ENCODE results near the gene PIGH.

Gene PIGH

DNA sequence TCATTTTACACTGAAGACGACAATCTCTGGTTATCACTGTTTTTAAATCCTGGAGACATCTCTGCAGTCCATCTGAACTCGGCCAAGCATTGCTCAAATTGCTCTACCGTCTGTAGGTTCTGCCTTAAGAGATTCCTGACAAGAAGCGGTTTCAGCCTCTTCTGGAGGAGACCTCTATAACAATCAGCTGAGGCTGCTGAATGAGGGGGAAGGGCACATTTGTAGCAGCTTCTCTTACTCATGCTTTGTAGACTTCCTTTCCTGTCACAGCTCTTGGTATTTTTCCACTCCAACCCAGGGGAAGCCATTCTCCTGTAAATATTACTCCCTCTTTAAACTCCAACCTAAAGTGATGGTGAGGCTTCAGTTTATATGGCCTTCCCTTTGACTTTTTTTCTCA lies 22.6 kb upstream of the PIGH start:
- H3K27ac ChIP-seq = peak overlapping the region; percentile 34; the same call in 1 of the 2 replicates

DNA sequence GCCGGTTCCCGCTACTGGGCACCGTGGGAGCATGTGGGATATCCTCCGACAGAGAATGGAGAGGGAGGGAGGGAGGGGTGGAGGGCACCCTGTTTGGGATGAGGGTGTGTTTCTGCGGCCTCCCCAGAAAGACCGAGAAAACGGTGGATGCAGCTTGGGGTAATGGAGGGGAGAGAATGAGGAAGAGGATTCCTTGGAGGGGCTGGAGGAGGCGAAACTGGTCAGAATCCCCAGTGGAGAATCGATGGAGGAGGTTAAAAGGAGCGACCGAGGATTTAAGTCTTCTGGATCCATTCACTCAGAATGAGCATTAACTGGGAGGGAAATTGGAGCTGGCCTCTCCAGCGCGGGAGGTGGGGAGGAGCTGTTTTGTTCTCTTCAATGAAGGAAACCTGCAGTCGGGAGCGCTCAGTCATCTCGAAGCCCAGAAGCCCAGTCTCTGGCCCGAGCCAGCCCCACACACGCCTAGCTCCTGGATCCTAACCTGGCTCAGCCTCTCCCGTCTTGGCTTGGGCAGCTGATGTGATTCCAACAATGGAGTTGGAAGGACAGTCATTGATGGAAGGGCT lies 20.2 kb upstream of the PIGH start:
- TF ChIP-seq, protein P1, sequence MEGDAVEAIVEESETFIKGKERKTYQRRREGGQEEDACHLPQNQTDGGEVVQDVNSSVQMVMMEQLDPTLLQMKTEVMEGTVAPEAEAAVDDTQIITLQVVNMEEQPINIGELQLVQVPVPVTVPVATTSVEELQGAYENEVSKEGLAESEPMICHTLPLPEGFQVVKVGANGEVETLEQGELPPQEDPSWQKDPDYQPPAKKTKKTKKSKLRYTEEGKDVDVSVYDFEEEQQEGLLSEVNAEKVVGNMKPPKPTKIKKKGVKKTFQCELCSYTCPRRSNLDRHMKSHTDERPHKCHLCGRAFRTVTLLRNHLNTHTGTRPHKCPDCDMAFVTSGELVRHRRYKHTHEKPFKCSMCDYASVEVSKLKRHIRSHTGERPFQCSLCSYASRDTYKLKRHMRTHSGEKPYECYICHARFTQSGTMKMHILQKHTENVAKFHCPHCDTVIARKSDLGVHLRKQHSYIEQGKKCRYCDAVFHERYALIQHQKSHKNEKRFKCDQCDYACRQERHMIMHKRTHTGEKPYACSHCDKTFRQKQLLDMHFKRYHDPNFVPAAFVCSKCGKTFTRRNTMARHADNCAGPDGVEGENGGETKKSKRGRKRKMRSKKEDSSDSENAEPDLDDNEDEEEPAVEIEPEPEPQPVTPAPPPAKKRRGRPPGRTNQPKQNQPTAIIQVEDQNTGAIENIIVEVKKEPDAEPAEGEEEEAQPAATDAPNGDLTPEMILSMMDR (conservative IDR thresholded peaks at IDR 0.05) = no peak
- peak overlapping the region; percentile 77 for H3K27ac ChIP-seq

More for the DNA sequence above, 22.6 kb upstream of the PIGH start:
- TF ChIP-seq, protein P1 (conservative IDR thresholded peaks at IDR 0.05) = no peak

DNA sequence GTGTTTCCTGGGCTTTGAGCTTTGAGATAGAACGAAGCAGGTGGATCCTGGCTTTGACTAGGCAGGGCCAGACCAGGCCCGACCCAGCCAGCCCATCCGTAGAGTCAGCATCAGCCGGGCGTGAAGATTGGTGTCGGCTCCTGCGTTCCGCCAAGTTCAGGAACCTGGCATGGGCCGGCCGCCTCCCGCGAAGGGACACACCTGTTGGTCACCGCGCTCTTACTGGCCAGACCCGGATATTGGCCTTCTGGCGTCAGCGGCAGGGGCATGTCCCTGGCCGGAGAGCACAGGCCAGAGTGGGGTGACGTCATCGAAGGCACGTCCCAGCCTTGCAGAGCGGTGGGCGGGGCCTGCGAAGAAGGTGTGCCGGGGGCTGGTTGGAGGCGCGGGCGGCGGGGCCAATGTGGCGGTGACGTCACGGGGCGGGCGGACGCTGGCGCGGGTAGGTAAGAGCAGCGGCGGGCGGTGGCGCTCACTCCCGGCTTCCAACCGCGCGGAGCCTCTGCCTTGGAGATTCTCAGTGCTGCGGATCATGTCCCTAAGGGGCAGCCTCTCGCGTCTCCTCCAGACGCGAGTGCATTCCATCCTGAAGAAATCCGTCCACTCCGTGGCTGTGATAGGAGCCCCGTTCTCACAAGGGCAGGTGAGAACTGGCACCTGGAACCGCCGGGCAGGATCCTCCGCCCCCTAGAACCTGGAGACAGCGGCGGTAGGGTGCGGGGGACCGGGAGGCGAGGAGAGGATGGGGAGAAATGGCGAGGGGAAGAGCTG lies 19.6 kb upstream of the PIGH start, which contains the start of gene ARG2:
TSS of gene ARG2 (plus strand) at position 475 of the 771 bp plus-strand sequence. CDS start at position 533, 58 bp downstream.
- peak within 1 kb of the TSS; percentile 77 for H3K27ac ChIP-seq
- TF ChIP-seq, protein P1 (conservative IDR thresholded peaks at IDR 0.05) = 0 out of 2 replicates have a peak, but pooled peaks have one; percentile 15

DNA sequence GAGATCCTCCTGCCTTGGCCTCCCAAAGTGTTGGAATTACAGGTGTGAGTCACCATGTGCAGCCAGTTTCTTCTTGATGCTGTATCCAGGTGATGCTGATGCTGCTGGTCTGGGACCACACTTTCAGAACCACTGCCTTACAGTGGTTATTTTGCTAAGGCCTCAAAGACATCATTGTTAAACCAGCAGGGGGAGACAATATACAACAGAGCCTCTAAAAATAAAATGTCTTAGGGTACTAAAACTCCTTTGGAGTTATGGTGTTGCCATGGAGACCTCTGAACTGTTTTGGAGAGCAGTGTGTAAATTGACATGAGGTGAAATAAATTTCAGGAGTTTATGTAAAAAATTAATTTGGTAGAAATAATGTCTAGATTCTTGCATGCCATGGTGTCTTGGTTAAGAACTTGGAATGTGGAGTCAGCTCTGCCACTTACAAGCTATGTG lies 18.6 kb upstream of the PIGH start:
- TF ChIP-seq, protein P1 (conservative IDR thresholded peaks at IDR 0.05) = peak; percentile 76
- peak overlapping the region; percentile 77 for H3K27ac ChIP-seq

DNA sequence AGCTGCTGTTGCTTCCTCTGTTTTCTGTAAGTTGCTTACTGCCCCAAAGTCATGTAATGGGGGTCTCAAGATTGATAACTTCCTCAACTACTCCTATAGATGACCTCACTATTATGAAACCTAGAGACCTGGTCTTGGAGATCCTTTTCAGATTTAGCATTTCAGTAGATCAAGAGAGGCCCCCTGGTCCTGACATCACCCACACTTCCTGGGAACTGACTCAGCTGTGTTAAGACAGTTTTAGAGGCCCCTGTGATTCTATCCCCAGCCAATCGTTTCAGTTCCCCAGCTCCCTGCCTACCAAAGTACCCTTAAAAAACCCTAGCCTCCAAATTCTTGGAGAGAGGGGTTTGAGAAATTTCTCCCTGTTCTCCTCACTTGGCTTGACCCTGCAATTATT lies 10.4 kb upstream of the PIGH start:
- TF ChIP-seq, protein P1 (conservative IDR thresholded peaks at IDR 0.05) = no peak

DNA sequence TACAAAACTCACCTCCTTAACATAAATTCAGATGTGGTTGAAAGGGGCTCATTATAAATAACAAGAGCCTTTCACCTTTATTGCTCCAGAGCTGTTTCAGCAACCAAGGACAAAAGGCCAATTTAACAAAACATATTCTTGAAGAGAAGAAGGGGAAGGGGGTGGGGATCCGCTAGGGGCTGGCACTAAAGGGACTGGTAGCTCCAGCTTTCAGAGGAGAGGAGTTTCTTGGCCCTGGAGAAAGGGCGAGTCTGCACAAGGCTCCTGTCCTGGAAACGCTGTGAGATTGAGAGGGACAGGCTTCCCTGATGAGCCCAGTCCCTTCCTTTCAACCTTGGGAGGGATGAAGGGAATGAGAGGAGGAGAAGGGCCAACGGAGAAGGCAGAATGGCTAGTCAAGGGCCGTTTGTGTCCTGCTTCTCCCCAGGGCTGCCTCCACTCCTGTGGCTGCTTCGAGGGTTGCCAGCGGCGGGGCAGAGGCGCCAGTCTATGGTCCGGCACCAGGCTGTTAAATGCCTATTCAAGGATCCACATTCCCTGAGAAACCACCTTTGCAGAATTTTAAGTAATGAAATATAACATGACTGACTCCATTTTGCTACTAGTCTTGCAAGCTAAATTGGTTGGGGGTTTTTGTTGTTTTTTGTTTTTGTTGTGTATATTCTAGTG lies 9.7 kb upstream of the PIGH start:
- TF ChIP-seq, protein P1 (conservative IDR thresholded peaks at IDR 0.05) = no peak
- H3K27ac ChIP-seq = no peak overlapping the region

More for the DNA sequence above, 10.4 kb upstream of the PIGH start:
- H3K27ac ChIP-seq = no peak overlapping the region

DNA sequence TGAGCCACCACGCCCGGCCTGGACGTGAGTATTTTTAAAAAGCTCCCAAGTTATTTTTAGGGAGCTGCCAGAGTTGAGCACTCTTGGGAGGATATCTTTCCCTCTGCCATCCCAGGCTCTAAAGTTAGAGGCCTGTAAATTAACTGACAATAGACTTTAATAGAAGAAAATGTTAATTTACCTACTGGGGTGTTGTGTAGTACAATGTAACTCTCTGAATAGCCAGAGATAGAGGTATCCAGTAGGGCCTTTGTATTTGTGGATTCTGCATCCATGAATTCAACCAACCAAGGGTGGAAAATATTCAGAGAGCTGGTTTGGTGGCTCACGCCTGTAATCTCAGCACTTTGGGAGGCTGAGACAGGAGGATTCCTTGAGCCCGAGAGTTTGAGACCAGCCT lies 7.6 kb upstream of the PIGH start:
- TF ChIP-seq, protein P1 (conservative IDR thresholded peaks at IDR 0.05) = no peak

More for the DNA sequence above, 7.6 kb upstream of the PIGH start:
- no peak overlapping the region for H3K27ac ChIP-seq

All from VCaP (cell line).